GM18526 (cell line): ENCODE results near the gene PIGQ.

Source experiments
- POLR2A ChIP-seq: IDR thresholded peaks from 3 replicates; pipeline ENCODE4 v1.6.1; 2011; ENCODE audit not compliant: insufficient read length; ENCODE audit errors: extremely low read depth

The PIGQ gene

GRCh38 chr16:580141-580945 lies 10.6 kb downstream of the PIGQ start:
- no peak for TF ChIP-seq POLR2A

GRCh38 chr16:580946-581498 lies 11.3 kb downstream of the PIGQ start:
- no peak for TF ChIP-seq POLR2A

GRCh38 chr16:582218-582613 lies 12.4 kb downstream of the PIGQ start:
- TF ChIP-seq POLR2A = no peak

GRCh38 chr16:582614-583331 lies 13.0 kb downstream of the PIGQ start:
- TF ChIP-seq POLR2A = no peak

DNA sequence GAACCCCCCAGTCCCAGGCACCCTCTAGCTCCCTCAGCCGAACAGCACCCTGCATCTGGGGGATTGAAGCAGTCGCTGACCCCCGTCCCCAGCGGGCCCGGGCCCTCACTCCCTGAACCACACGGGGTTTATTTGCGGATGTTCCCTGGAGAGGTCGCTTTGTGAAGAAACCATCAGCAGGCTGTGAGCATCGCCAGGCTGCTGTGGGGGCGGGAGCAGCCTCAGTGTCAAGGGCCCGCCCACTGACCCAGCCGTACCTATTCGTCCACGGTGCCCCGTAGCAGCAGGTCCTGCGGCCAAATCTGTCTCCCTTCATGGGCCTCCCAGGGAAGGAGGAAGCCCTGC lies 13.7 kb downstream of the PIGQ start:
- TF ChIP-seq POLR2A = no peak

DNA sequence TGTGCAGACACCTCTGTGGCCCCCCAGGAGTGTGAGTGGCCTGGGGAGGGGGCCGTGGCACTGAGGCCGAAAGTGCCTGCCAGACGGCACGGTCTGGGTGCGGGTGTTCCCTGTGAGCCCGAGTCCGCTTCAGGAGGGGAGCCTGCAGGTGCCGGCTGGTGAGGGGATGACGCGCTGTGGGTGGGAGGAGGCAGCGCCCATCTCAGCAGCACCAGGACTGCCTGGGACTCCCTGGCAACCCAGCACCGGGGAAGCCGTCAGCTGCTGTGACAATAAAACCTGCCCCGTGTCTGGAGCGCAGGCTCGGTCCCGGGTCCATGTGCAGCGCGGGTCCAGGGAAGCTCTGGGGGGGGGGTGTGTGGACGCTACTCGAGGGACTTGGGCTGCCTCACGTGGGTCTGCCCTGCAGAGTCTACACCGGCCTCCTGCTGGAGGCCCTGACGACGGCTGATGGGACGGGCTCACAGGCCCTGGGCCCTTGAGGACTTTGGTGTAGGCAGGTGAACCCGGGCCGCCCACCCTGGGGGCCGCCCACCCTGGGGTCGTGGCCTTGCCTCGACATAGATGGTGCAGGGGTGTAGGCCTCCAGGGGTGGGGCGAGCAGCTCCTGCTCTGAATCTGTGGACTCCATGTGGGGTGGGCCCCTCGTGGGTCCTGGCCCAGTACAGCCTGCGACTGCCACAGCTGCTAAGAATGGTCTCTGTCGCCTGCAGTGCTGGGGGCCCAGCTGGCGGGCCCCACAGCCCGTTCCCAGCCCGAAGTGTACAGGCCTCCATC lies 14.2 kb downstream of the PIGQ start:
- TF ChIP-seq POLR2A = no peak

DNA sequence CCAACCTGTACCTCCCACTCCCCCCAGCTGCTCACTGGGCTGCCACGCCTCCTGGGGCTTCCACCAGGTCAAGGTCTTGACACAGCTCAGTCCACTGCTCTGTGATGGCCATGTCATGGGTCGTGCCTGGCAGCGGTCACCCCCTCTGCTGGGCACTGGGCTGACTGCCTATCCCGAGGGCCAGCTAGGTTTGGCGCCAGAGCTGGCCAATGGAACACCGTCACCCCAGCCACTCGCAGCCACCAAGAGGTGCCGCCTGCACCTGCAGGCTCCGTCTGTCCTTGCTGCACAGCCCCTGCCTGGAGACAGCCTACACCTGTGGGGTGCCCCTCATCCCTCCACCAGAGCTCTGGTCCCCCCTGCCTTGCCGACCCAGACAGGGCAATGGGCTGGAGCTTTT lies 15.6 kb downstream of the PIGQ start:
- no peak for TF ChIP-seq POLR2A

- no peak for TF ChIP-seq POLR2A
Observed at GRCh38 chr16:586047-586644, 16.4 kb downstream of the PIGQ start.

DNA sequence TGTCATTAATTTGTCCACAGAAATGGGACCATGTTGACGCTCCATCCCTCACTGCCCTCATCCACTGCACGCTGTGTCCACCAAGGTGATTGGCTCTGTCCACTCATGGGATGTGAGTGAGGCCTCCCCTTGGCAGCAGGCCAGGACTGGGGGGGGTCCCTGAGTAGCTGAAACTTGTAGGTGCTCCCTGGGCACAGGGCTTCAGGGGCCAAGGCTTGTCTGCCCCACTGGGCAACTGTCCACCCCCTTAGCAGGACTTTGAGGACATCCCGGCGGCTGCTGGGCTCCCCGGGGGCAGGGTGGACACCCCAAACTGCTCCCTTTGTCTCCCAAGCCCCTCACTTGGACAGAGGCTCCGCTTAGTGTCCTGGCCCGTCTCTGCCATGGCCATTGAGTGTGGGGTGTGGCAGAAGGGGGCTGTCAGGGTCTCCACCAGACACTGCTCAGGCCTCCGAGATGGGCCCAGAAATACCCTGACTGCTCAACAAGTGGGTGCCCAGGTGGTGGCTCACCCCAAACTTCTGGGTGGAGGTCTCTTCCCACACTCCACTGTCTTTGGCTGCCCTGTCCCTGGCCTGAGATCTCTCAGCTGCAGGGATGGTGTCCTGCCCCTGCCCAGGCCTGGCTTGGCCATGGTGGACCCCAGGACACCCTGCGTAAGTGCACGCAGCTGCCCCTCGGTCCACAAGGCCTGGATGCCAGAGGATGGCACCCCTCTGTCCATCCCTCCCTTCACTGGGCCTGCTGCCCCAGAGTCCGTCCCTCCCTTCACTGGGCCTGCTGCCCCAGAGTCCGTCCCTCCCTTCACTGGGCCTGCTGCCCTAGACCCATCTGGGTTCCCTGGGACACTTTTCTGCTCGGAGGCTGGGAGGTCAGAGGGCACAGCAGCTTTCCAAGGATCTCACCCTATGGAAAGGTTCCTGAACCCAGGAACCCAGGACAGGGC lies 17.1 kb downstream of the PIGQ start:
- peak; percentile 28 for TF ChIP-seq POLR2A

DNA sequence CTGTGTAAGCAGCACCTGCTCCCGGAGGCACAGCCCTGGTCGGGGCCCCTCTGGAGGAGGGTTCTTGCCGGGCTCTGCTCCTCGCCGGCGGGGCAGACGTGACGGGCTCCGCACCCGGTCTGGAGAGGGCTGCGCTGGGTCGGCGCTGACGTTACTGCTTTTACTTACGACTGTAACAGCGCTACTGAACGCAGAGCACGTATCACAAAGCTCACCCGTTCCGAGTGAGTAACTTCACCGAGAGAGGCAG lies 18.8 kb downstream of the PIGQ start:
- TF ChIP-seq POLR2A = no peak

DNA sequence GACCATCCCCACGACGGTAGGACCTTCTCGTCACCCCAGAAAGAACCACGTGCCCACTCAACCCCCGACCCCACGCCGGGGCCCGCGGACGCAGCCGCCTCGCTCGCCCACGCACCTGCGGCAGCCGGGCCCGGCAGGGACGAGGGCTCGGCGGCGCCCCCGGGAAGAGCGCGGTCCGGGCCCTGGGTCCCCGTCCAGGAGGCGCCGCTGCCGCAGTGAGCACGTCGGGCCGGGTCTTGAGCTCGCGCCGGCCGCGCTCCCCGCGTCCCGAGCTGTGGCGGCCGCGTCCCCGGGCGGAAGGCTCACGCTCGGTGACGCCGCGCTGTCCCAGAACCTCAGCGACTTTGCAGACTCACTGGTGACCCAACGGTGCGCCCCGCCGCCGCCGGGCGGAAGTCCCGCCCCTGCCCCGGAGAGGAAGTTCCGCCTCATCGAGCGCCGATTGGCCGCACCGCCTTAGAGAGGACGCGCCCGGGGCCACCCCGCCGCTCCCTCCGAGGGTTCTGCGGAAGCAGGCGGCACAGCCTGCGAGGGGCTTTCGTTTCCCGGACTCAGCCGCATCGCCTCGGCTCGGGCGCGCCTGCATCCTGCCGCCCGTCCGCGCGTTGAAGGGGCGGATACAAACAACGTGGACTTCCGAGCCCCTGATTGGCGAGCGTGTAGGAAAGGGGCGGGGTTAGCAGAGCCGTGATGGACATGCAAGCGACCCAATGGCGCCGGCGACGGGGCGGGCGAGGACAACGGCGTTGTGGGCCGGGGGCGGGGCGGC lies 19.3 kb downstream of the PIGQ start:
- TF ChIP-seq POLR2A = peak; percentile 87

- TF ChIP-seq POLR2A = peak; percentile 45
Observed at GRCh38 chr16:589658-590187, 20.0 kb downstream of the PIGQ start, which contains the start of gene RAB40C. TSS of gene RAB40C (plus strand) at chr16:590066. CDS start at chr16:590292, 226 bp downstream.

DNA sequence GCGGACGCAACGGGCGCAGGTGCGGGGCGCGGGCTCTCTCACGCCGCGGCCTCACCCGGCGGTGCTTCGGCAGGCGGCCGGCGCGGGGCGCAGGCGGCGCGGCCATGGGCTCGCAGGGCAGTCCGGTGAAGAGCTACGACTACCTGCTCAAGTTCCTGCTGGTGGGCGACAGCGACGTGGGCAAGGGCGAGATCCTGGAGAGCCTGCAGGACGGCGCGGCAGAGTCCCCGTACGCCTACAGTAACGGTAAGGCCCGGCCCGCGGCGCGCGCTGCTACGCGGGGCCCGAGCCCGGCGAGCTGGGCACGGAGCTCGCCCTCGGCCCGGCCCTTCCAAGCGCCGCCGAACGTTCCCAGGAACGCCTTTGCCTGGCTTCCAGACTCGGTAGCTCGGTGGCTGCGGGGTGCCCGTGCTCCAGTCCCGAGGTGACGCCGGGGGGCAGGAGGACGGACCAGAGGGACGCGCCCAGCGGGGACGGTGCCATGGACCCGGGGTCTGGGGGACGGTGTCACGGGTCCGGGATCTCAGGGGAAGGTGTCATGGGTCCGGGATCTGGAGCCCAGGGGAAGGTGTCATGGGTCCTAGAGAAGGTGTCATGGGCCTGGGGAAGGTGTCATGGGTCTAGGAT lies 20.5 kb downstream of the PIGQ start:
- TF ChIP-seq POLR2A = no peak
